ENCODE results near the gene B3GAT2.

The B3GAT2 gene

GRCh38 chr6:70905742-70906141 is 51.1 kb downstream of the B3GAT2 start:
- TF ChIP-seq ZNF366 (tag by site-specific recombination; conservative IDR thresholded peaks at IDR 0.05) (no peak), ZNF610 (tag by site-specific recombination; IDR thresholded peaks at IDR 0.05; ENCODE audit: borderline replicate concordance) (no peak), ZNF548 (tag by site-specific recombination; IDR thresholded peaks at IDR 0.05) (no peak)
- CTCF ChIA-PET = interaction anchor here (1.1 to 2.9 kb wide), 2 partner anchors 21 to 50 kb away, joined by 3 to 11 read pairs; no protein-coding TSS in a partner anchor

GRCh38 chr6:70903665-70904452 is 53.0 kb downstream of the B3GAT2 start:
- Histone ChIP-seq H3K4me3 (ENCODE audit: low read depth, low read length) (no peak overlapping the region), H3K9me3 (ENCODE audit: control insufficient read depth, insufficient read depth, low read depth, low read length) (no peaks in the 10 kb centered on the region), H3K4me1 (ENCODE audit: control insufficient read depth, insufficient read depth, low read length) (no peaks in the 10 kb centered on the region), H3K27ac (ENCODE audit: extremely low read depth, low read depth, low read length) (no peak overlapping the region), H3K36me3 (ENCODE audit: control insufficient read depth in 2 of 2, insufficient read depth in 1 of 2, low read length in 2 of 2) (no peaks in the 10 kb centered on the region)
- CTCF ChIA-PET = interaction anchor here (0.7 to 2.9 kb wide), 4 partner anchors 15 to 474 kb away, joined by 3 to 11 read pairs (median 4); no protein-coding TSS in a partner anchor
- POLR2A ChIA-PET = no interaction called here
- TF ChIP-seq ZNF155 (tag by site-specific recombination; IDR thresholded peaks at IDR 0.05) (no peak), ZNF280C (tag by site-specific recombination; IDR thresholded peaks at IDR 0.05) (no peak), ZNF610 (tag by site-specific recombination; IDR thresholded peaks at IDR 0.05; ENCODE audit: borderline replicate concordance) (no peak), ZBTB17 (tag by site-specific recombination; IDR thresholded peaks at IDR 0.05) (no peak), ZBTB6 (tag by site-specific recombination; IDR thresholded peaks at IDR 0.05) (no peak)

More at GRCh38 chr6:70905742-70906141, 51.1 kb downstream of the B3GAT2 start:
- POLR2A ChIA-PET = no interaction called here
- no peak overlapping the region for H3K4me3 ChIP-seq (ENCODE audit: low read depth, low read length)
- H3K36me3 ChIP-seq (ENCODE audit: control insufficient read depth in 2 of 2, insufficient read depth in 1 of 2, low read length in 2 of 2) = no peaks in the 10 kb centered on the region
- no peak overlapping the region for H3K27ac ChIP-seq (ENCODE audit: extremely low read depth, low read depth, low read length)
- no peaks in the 10 kb centered on the region for H3K4me1 ChIP-seq (ENCODE audit: control insufficient read depth, insufficient read depth, low read length)
- H3K9me3 ChIP-seq (ENCODE audit: control insufficient read depth, insufficient read depth, low read depth, low read length) = no peaks in the 10 kb centered on the region

GRCh38 chr6:70901324-70901723 is 55.5 kb downstream of the B3GAT2 start:
- H3K27ac ChIP-seq (ENCODE audit: extremely low read depth, low read depth, low read length) = no peak overlapping the region
- POLR2A ChIA-PET = no interaction called here
- CTCF ChIA-PET = interaction anchor here (0.6 to 2.0 kb wide), 6 partner anchors 8 to 591 kb away, joined by 3 to 18 read pairs (median 4); no protein-coding TSS in a partner anchor
- H3K4me3 ChIP-seq (ENCODE audit: low read depth, low read length) = no peak overlapping the region
- H3K4me1 ChIP-seq (ENCODE audit: control insufficient read depth, insufficient read depth, low read length) = no peaks in the 10 kb centered on the region
- no peaks in the 10 kb centered on the region for H3K9me3 ChIP-seq (ENCODE audit: control insufficient read depth, insufficient read depth, low read depth, low read length)
- H3K36me3 ChIP-seq (ENCODE audit: control insufficient read depth in 2 of 2, insufficient read depth in 1 of 2, low read length in 2 of 2) = no peaks in the 10 kb centered on the region
- TF ChIP-seq ZNF223 (tag by site-specific recombination; IDR thresholded peaks at IDR 0.05) = no peak
- TF ChIP-seq ZSCAN16 (tag by site-specific recombination; IDR thresholded peaks at IDR 0.05) = no peak
- no peak for TF ChIP-seq ZNF423 (tag by site-specific recombination; IDR thresholded peaks at IDR 0.05)
- TF ChIP-seq ZBTB20 (tag by site-specific recombination; IDR thresholded peaks at IDR 0.05) = no peak
- TF ChIP-seq, protein P1, sequence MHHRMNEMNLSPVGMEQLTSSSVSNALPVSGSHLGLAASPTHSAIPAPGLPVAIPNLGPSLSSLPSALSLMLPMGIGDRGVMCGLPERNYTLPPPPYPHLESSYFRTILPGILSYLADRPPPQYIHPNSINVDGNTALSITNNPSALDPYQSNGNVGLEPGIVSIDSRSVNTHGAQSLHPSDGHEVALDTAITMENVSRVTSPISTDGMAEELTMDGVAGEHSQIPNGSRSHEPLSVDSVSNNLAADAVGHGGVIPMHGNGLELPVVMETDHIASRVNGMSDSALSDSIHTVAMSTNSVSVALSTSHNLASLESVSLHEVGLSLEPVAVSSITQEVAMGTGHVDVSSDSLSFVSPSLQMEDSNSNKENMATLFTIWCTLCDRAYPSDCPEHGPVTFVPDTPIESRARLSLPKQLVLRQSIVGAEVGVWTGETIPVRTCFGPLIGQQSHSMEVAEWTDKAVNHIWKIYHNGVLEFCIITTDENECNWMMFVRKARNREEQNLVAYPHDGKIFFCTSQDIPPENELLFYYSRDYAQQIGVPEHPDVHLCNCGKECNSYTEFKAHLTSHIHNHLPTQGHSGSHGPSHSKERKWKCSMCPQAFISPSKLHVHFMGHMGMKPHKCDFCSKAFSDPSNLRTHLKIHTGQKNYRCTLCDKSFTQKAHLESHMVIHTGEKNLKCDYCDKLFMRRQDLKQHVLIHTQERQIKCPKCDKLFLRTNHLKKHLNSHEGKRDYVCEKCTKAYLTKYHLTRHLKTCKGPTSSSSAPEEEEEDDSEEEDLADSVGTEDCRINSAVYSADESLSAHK (tag by site-specific recombination; IDR thresholded peaks at IDR 0.05) = no peak
- no peak for TF ChIP-seq ZIC2 (tag by site-specific recombination; IDR thresholded peaks at IDR 0.05)
- no peak for TF ChIP-seq ZNF610 (tag by site-specific recombination; IDR thresholded peaks at IDR 0.05; ENCODE audit: borderline replicate concordance)
- no peak for TF ChIP-seq ZNF658 (tag by site-specific recombination; IDR thresholded peaks at IDR 0.05)
- no peak for TF ChIP-seq ZNF510 (tag by site-specific recombination; IDR thresholded peaks at IDR 0.05; ENCODE audit: insufficient replicate concordance)
- TF ChIP-seq ZNF692 (tag by site-specific recombination; IDR thresholded peaks at IDR 0.05) = no peak
- no peak for TF ChIP-seq ZNF76 (tag by site-specific recombination; IDR thresholded peaks at IDR 0.05; ENCODE audit: borderline replicate concordance, low read depth)
- TF ChIP-seq ZNF324 (tag by site-specific recombination; IDR thresholded peaks at IDR 0.05) = no peak
- TF ChIP-seq BCL11B (tag by site-specific recombination; IDR thresholded peaks at IDR 0.05; ENCODE audit: low read depth) = no peak
- TF ChIP-seq ZNF501 (tag by site-specific recombination; IDR thresholded peaks at IDR 0.05) = no peak
- no peak for TF ChIP-seq ZSCAN23 (tag by site-specific recombination; IDR thresholded peaks at IDR 0.05)
- TF ChIP-seq ZNF16 (tag by site-specific recombination; IDR thresholded peaks at IDR 0.05; ENCODE audit: low read depth) = no peak
- no peak for TF ChIP-seq ZFP37 (tag by site-specific recombination; IDR thresholded peaks at IDR 0.05)
